HUES6 (cell line): Measurements from ENCODE around the gene EPHB3.

Experiments used
- H3K27ac ChIP-seq: 2 replicates; pipeline ENCODE4 v1.7.0; 2013; ENCODE audit warnings: low read depth, mild to moderate bottlenecking, low read length, inconsistent platforms
- H3K27me3 ChIP-seq: 2 replicates; pipeline ENCODE4 v1.6.1; 2013; ENCODE audit warnings: low read length; ENCODE audit not compliant: control insufficient read depth, insufficient read depth
- H3K36me3 ChIP-seq: 2 replicates; pipeline ENCODE4 v1.6.1; 2013; ENCODE audit warnings: low read length; ENCODE audit not compliant: control insufficient read depth, insufficient read depth
- H3K4me1 ChIP-seq: 2 replicates; pipeline ENCODE4 v1.6.1; 2013; ENCODE audit warnings: low read length; ENCODE audit not compliant: control insufficient read depth, insufficient read depth
- H3K4me3 ChIP-seq: 2 replicates; pipeline ENCODE4 v1.5.1; 2013; ENCODE audit warnings: low read depth, low read length
- H3K9ac ChIP-seq: one replicate; pipeline ENCODE4 v1.6.1; 2013; ENCODE audit warnings: mild to moderate bottlenecking, low read length
- H3K9me3 ChIP-seq: 2 replicates; pipeline ENCODE4 v1.6.1; 2013; ENCODE audit warnings: low read depth, low read length; ENCODE audit not compliant: control insufficient read depth, insufficient read depth

Gene EPHB3

DNA sequence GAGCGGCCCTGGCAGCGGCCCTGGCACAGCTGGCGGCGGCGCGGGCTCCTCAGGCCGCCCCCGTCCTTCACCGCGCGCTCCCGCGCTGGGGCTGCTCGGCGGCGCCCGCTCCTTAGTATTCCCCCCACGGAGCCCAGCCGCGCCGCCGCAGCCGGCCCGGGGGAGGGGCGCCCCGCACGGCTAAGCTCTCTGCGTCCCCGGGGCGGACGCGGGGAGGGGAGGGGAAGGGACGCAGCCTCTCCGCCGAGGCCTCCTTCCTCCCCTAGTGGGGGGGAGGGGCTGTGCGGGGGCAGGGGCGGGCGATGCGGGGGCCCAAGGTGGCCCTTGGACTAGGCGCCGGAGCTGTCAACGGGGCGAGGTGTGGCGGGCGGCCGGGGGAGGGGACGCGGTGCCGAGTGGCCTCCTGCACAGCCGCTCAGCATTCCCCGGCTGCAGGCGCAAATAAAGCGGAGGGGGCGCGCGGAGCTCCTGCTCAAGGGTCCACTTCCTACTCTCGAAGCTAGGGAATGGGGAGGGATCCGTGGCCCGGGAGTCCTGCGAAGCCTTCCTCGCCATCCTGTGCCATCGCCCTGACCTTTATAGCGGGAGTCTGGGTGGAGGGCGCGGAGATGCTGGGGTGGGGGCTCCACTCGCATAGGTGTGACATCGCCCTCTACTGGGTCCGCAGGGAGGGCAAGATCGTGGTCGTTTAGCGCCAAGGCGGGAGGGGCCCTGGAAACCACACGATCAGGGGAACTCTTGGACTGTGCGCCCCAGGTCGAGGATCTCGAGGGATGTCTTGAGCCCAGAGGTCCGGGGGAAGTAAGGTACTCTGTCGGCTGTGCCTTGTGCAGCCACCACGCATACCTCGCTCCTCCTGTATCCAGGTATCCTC, 22.2 kb downstream of the EPHB3 start:
- Histone ChIP-seq H3K9me3 (no peaks in the 10 kb centered on the region), H3K9ac (peak overlapping the region; percentile 57), H3K27ac (no peak overlapping the region), H3K4me3 (peak overlapping the region; percentile 51), H3K27me3 (peaks cover 95% of the 10 kb centered on the region), H3K36me3 (peaks cover 4% of the 10 kb centered on the region; the same call in 1 of the 2 replicates), H3K4me1 (peaks cover 36% of the 10 kb centered on the region; the same call in 1 of the 2 replicates)

DNA sequence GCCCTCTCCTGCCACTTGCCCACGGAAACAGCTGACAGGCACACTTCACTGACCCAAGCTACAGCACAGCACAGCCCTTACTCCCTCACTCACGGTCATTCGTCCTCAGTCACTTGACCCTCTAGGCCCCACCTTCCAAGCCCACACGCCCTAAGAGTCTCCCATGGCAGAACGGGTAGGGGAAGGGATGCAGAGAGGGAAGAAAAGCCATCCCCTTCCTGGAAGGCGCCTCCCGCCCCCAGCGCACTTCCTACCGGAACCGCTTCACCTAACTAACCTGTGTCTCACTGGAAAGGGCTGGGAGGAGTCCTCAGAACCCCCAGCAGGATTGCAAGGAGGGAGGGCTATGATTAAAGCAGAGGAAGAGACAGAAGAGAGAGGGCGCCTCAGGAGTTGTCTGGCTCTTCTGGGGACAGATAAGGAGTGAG, 22.9 kb downstream of the EPHB3 start:
- peaks cover 30% of the 10 kb centered on the region; the same call in 1 of the 2 replicates for H3K4me1 ChIP-seq
- peak overlapping the region; percentile 0 for H3K9ac ChIP-seq
- peaks cover 4% of the 10 kb centered on the region; the same call in 1 of the 2 replicates for H3K36me3 ChIP-seq
- no peaks in the 10 kb centered on the region for H3K9me3 ChIP-seq
- no peak overlapping the region for H3K27ac ChIP-seq
- H3K4me3 ChIP-seq: peak overlapping the region; percentile 51
- peaks cover 95% of the 10 kb centered on the region for H3K27me3 ChIP-seq

DNA sequence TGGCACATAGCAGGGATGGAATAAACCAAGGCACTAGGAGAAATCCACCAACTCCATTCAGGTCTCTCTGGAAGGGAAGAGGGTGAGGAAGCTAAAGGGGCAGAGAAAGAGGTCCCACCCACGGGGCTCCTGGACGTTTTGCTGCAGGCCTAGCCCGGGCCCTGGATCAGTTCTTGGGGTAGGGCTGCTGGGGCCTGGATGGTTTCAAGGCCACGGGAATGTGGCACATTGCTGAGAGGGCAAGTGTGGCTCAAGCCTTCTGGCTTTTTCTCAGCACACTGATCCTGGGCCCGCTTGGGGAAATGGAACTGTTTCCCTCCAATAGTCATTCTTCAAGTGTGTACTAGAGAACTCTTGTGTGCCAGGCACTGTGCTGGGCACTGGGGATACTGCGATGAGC, 24.0 kb downstream of the EPHB3 start:
- Histone ChIP-seq H3K27me3 (peaks cover 96% of the 10 kb centered on the region), H3K4me1 (peaks cover 32% of the 10 kb centered on the region; the same call in 1 of the 2 replicates), H3K27ac (no peak overlapping the region), H3K9ac (no peak overlapping the region), H3K9me3 (no peaks in the 10 kb centered on the region), H3K4me3 (no peak overlapping the region), H3K36me3 (peaks cover 4% of the 10 kb centered on the region; the same call in 1 of the 2 replicates)

DNA sequence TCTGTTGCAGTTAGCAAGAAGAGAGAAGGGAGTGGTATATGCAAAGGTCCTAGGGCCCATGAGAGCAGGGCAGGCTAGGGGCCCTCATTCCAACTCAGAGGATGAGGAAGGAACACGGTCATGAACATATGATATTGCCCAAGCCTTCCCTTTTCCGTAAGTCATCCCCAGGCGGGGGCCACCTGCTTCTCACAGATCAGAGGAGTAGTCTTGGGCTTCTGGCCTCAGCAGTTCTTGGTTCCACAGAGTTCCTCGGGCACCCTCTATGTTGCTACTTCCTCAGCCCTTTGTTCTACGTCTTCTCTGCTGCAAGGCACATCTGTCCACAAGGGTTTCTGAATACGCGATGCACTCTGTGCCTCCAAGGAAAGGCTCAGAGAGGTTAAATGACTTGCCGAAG, 25.3 kb downstream of the EPHB3 start:
- H3K4me3 ChIP-seq: no peak overlapping the region
- peaks cover 41% of the 10 kb centered on the region; the same call in 1 of the 2 replicates for H3K4me1 ChIP-seq
- H3K9me3 ChIP-seq: no peaks in the 10 kb centered on the region
- H3K9ac ChIP-seq: no peak overlapping the region
- H3K27me3 ChIP-seq: peaks cover 95% of the 10 kb centered on the region
- H3K36me3 ChIP-seq: no peaks in the 10 kb centered on the region
- H3K27ac ChIP-seq: no peak overlapping the region

DNA sequence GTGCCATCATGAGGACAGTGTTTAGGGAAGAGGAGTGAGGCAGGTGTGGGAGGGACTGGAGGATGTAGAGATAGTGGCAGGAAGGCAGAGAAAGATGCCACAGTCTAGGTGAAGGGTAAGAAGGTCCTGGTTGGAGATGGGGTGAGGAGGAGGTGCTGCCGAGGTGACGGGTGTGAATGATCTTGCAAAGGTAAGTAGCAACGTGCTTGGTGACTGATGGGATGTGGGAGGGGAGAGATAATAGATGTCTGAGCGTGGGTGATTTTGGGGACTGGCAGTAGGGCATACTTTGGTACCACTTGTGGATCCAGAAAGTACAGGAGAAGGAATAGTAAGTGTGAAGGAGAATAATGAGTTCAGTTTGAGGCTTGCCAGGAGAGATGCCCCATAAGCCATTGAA, 27.2 kb downstream of the EPHB3 start:
- H3K9me3 ChIP-seq: no peaks in the 10 kb centered on the region
- no peak overlapping the region for H3K4me3 ChIP-seq
- H3K9ac ChIP-seq: no peak overlapping the region
- H3K27me3 ChIP-seq: peaks cover 97% of the 10 kb centered on the region
- H3K36me3 ChIP-seq: no peaks in the 10 kb centered on the region
- no peak overlapping the region for H3K27ac ChIP-seq
- peaks cover 46% of the 10 kb centered on the region for H3K4me1 ChIP-seq

DNA sequence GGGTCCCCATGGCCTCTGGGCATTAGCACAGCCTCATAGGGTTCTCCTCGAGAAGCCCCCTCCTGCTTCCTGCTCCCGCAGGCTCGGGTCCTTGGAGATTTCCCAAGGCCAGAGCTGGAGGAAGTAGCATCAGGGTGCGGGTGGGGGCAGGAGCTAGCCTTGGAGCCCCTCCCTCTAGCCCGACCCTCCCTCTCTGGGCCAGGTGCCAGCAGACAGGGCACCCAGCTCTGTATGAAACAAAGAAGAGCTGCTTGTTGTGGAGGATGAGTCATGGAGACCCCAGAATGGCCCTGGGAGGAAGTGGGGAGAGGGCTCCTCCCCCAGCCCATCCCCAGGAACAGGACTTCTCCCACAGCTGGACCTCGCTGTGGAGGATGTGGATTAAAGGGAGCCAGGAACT, 29.2 kb downstream of the EPHB3 start:
- Histone ChIP-seq H3K9ac (no peak overlapping the region), H3K27me3 (peaks cover 93% of the 10 kb centered on the region), H3K4me1 (peaks cover 51% of the 10 kb centered on the region), H3K36me3 (no peaks in the 10 kb centered on the region), H3K9me3 (no peaks in the 10 kb centered on the region), H3K4me3 (no peak overlapping the region), H3K27ac (no peak overlapping the region)

DNA sequence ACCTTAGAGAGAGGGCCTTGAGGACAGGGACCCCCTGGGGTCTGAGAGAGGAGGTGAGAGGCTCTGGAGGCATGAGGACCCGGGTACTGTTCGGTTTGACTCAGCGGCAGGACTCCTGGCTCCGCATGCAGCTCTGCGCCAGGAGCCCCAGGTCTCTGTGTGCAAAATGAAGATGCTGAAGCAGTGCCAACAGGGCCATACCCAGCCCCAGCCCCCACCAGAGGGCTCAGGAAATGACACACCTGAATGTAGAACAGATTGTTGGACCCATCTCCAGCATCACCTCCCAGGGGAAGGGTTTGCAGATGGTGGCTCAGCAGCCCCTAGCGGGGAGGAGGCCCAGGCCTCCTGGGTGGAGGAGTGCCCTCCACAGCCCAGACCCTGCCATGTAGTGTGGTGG, 30.2 kb downstream of the EPHB3 start:
- Histone ChIP-seq H3K27me3 (peaks cover 93% of the 10 kb centered on the region), H3K4me1 (peaks cover 57% of the 10 kb centered on the region), H3K9ac (no peak overlapping the region), H3K9me3 (no peaks in the 10 kb centered on the region), H3K27ac (no peak overlapping the region), H3K36me3 (no peaks in the 10 kb centered on the region), H3K4me3 (no peak overlapping the region)

DNA sequence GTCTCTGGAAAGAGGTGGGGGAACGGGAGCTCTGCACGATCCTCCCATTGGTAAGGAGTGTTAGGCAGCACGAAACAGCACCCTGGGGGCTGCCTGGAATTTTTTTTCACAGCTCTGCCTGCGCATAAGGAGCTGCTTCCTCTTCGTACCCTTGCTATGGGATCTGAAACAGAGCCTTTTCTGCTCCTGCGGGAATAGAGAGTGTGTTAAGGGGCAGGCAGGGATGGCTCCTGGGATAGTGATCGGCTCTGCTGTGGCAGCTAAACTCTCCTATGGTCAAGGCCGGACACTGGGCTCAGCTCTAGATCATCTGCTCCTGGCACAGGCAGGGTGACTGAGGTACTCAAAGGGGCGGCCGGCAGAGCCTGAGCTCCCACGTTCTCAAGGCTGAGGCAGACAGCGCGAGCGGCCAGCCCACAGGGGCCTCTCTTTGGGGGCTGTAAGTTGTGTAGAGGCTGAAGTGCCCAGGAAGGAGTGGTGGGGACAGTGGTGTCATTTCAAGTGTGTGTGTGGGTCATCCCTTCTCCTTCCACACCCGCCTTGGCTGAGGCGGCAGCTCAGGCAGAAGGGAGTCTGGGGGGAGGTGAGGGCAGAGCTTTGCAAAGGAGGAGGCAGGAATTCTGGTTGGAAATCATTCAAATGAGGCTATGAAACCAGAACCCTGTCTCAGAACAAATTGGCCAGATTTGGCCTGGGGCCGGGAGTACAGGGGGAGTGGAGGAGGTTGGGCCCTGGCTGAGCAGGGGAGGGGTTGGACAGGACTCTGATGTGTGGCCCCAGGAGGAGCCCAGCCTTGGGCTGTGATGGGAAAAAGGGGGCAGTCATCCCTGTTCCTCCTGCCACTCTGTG, 31.0 kb downstream of the EPHB3 start:
- no peak overlapping the region for H3K9ac ChIP-seq
- H3K4me1 ChIP-seq: peaks cover 57% of the 10 kb centered on the region
- H3K27ac ChIP-seq: no peak overlapping the region
- no peaks in the 10 kb centered on the region for H3K36me3 ChIP-seq
- H3K27me3 ChIP-seq: peaks cover 90% of the 10 kb centered on the region
- H3K4me3 ChIP-seq: no peak overlapping the region; the same call in 1 of the 2 replicates
- no peaks in the 10 kb centered on the region for H3K9me3 ChIP-seq

DNA sequence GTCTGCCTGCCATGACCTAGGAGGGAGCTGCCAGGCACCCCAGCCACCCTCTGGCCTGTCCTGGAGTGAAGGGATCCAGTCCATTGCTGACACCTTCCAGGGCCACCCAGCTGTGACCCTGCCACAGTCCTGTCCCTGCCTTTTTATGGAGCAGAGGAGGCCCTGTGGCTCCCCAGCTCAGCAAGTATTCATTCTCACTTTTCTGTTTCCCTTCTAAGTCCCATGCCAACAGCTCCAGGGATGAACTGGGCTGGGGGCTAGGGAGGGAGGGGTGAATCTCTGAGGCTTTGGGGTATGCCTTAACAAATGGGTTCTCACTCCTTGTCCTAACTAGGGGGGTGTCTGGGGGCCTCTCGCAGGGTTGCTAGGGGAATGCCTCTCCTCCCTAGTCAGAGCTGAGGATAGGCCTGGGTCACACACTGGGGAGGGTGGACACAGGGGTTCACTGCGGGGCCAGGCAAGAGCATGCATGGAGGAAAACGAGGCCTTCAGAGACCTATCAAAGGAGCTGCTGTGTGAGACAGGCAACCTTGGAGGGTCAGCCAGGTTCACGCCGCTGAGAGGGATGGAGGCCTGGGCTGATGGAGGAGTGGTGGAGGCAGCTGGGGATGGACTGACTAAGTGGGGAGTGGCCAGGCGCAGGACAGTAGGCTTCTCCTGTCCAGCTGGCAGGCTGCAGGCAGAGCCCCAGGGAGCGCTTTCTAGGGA, 31.8 kb downstream of the EPHB3 start:
- no peaks in the 10 kb centered on the region for H3K36me3 ChIP-seq
- peaks cover 57% of the 10 kb centered on the region for H3K4me1 ChIP-seq
- no peaks in the 10 kb centered on the region for H3K9me3 ChIP-seq
- H3K27me3 ChIP-seq: peaks cover 86% of the 10 kb centered on the region
- H3K27ac ChIP-seq: no peak overlapping the region
- H3K4me3 ChIP-seq: no peak overlapping the region
- no peak overlapping the region for H3K9ac ChIP-seq

DNA sequence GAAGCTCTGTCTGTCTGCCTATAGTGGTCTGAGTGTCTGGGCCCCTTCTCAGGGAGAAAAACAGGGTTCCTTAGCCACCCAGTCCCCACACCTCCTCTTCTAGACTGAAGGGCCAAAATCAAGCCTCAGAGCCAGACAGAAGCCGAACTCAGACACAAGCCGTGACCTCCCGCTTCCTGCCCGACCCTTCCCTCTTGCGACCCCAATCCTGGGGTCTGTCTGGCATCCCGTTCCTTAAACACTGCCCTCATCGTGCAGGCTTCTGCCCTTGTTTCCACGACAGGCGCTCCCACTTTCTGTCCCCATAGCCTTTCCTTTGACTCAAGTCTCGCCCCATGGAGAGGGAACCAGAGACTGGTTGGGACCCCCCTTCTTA, 32.3 kb downstream of the EPHB3 start:
- no peaks in the 10 kb centered on the region for H3K9me3 ChIP-seq
- peaks cover 57% of the 10 kb centered on the region for H3K4me1 ChIP-seq
- no peak overlapping the region for H3K27ac ChIP-seq
- no peak overlapping the region for H3K4me3 ChIP-seq
- no peak overlapping the region for H3K9ac ChIP-seq
- H3K27me3 ChIP-seq: peaks cover 86% of the 10 kb centered on the region
- no peaks in the 10 kb centered on the region for H3K36me3 ChIP-seq
